Mammary epithelial cell (primary cell): Measurements from ENCODE around the gene SLIT1.

Experiments
- EZH2 ChIP-seq: IDR thresholded peaks from 2 replicates; pipeline ENCODE4 v1.6.1; 2012; ENCODE audit warnings: low read length, inconsistent platforms, borderline replicate concordance
- TF ChIP-seq, protein P1 (sequence below), 2 donors: IDR thresholded peaks in 1 of 2; conservative IDR thresholded peaks in 1 of 2; 2 replicates each; pipeline ENCODE4 v1.5.1; 2011 to 2012; ENCODE audit warnings: inconsistent platforms in 2 of 2, low read length in 2 of 2, mild to moderate bottlenecking in 2 of 2, control low read depth in 1 of 2, low read depth in 1 of 2; ENCODE audit not compliant: insufficient read depth in 1 of 2; ENCODE audit errors: extremely low read depth in 1 of 2

DNA sequence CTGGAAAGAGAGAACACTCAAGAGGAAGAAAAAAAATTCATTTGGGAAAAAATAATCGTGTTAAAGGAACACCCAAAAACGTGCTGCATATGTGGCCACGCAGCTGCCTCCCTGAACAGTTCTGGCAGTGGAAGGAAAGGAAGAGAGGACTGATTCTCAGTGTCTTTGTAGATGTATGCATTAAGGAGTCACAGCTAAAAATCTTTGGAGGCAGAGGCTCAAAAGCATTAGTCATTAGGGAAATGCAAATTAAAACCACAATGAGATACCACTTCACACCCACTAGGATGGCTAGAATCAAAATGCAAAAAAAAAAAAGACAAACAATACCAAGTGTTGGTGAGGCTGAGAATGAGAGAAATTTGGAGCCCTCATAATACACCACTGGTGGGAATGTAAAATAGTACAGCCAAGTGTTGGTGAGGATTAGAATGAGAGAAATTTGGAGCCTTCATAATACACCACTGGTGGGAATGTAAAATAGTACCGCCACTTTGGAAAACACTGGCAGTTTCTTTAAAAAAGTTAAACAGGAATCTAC lies 134.7 kb downstream of the SLIT1 start:
- TF ChIP-seq, protein P1, sequence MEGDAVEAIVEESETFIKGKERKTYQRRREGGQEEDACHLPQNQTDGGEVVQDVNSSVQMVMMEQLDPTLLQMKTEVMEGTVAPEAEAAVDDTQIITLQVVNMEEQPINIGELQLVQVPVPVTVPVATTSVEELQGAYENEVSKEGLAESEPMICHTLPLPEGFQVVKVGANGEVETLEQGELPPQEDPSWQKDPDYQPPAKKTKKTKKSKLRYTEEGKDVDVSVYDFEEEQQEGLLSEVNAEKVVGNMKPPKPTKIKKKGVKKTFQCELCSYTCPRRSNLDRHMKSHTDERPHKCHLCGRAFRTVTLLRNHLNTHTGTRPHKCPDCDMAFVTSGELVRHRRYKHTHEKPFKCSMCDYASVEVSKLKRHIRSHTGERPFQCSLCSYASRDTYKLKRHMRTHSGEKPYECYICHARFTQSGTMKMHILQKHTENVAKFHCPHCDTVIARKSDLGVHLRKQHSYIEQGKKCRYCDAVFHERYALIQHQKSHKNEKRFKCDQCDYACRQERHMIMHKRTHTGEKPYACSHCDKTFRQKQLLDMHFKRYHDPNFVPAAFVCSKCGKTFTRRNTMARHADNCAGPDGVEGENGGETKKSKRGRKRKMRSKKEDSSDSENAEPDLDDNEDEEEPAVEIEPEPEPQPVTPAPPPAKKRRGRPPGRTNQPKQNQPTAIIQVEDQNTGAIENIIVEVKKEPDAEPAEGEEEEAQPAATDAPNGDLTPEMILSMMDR (conservative IDR thresholded peaks at IDR 0.05 in 1 of 2, IDR thresholded peaks at IDR 0.05 in 1 of 2; ENCODE audit: extremely low read depth in 1 of 2, insufficient read depth in 1 of 2, low read depth in 1 of 2, low read length in 2 of 2): no peak
- no peak for TF ChIP-seq EZH2
